GM19438 (cell line): ENCODE data around the gene HYAL1.
A peak's percentile ranks its signal among the peaks of the same experiment; 100 is the strongest.

ENCODE experiments used
- ATAC-seq: cut with Tn5 transposase; IDR thresholded peaks from one replicate; pipeline ENCODE4 v1.9.1; 2021; ENCODE audit warnings: low read depth; ENCODE audit not compliant: unreplicated experiment

HYAL1 gene

GRCh38 chr3:50336452-50337174 is 33.2 kb upstream of the HYAL1 start:
- ATAC-seq, result peak; percentile 20

GRCh38 chr3:50334339-50335075 is 31.1 kb upstream of the HYAL1 start:
- no peak for ATAC-seq

- ATAC-seq, result no peak
Measured at GRCh38 chr3:50333744-50334328, 30.5 kb upstream of the HYAL1 start.

- no peak for ATAC-seq
Measured at GRCh38 chr3:50331364-50331907, 28.1 kb upstream of the HYAL1 start.

- ATAC-seq, result no peak
Measured at GRCh38 chr3:50330330-50330729, 27.0 kb upstream of the HYAL1 start.

GRCh38 chr3:50327943-50328691 is 24.7 kb upstream of the HYAL1 start, which contains the start of gene TUSC2:
Gene TUSC2, minus strand, starts transcription at chr3:50328223. Its CDS starts 124 bp downstream, at chr3:50328099.
- ATAC-seq, result peak; percentile 84

- no peak for ATAC-seq
Measured at GRCh38 chr3:50327129-50327528, 23.8 kb upstream of the HYAL1 start.

- ATAC-seq, result no peak
Measured at GRCh38 chr3:50326182-50326541, 22.8 kb upstream of the HYAL1 start.

GRCh38 chr3:50325497-50326181 is 22.3 kb upstream of the HYAL1 start:
- no peak for ATAC-seq

- no peak for ATAC-seq
Measured at GRCh38 chr3:50325113-50325480, 21.7 kb upstream of the HYAL1 start.

- no peak for ATAC-seq
Measured at GRCh38 chr3:50324351-50325112, 21.2 kb upstream of the HYAL1 start.

- ATAC-seq, result no peak
Measured at GRCh38 chr3:50323614-50324199, 20.3 kb upstream of the HYAL1 start.

- no peak for ATAC-seq
Measured at GRCh38 chr3:50323092-50323600, 19.8 kb upstream of the HYAL1 start.

- ATAC-seq, result no peak
Measured at GRCh38 chr3:50322386-50323091, 19.2 kb upstream of the HYAL1 start, which contains the start of gene HYAL2. Gene HYAL2, minus strand, starts transcription at chr3:50322745. Its CDS starts 2,256 bp downstream, at chr3:50320489.

- no peak for ATAC-seq
Measured at GRCh38 chr3:50322115-50322385, 18.7 kb upstream of the HYAL1 start.

- ATAC-seq, result peak; percentile 86
Measured at GRCh38 chr3:50321336-50322114, 18.2 kb upstream of the HYAL1 start.

- ATAC-seq, result peak; percentile 48
Measured at GRCh38 chr3:50320853-50321335, 17.5 kb upstream of the HYAL1 start.
